Mucosa of stomach (tissue), 1 donor: ENCODE results near the gene TSLP.
A peak's percentile ranks its signal among the peaks of the same experiment; 100 is the strongest.

Experiments
- H3K27me3 ChIP-seq: one replicate; pipeline ENCODE4 v1.7.0; 2013; ENCODE audit warnings: mild to moderate bottlenecking, low read length; ENCODE audit not compliant: control insufficient read depth, insufficient read depth
- H3K36me3 ChIP-seq: one replicate; pipeline ENCODE4 v1.7.0; 2013; ENCODE audit warnings: low read length; ENCODE audit not compliant: control insufficient read depth, insufficient read depth
- H3K4me1 ChIP-seq: one replicate; pipeline ENCODE4 v1.7.0; 2013; ENCODE audit warnings: mild to moderate bottlenecking, low read length; ENCODE audit not compliant: control insufficient read depth, insufficient read depth
- H3K4me3 ChIP-seq: one replicate; pipeline ENCODE4 v1.7.0; 2013; ENCODE audit warnings: low read length
- H3K9ac ChIP-seq: one replicate; pipeline ENCODE4 v1.7.0; 2013; ENCODE audit warnings: mild to moderate bottlenecking, low read length, moderate library complexity
- H3K9me3 ChIP-seq: one replicate; pipeline ENCODE4 v1.7.0; 2013; ENCODE audit warnings: mild to moderate bottlenecking, low read length, moderate library complexity; ENCODE audit not compliant: control insufficient read depth
- donor health status: Pancreatic carcinoma.

Gene TSLP

DNA sequence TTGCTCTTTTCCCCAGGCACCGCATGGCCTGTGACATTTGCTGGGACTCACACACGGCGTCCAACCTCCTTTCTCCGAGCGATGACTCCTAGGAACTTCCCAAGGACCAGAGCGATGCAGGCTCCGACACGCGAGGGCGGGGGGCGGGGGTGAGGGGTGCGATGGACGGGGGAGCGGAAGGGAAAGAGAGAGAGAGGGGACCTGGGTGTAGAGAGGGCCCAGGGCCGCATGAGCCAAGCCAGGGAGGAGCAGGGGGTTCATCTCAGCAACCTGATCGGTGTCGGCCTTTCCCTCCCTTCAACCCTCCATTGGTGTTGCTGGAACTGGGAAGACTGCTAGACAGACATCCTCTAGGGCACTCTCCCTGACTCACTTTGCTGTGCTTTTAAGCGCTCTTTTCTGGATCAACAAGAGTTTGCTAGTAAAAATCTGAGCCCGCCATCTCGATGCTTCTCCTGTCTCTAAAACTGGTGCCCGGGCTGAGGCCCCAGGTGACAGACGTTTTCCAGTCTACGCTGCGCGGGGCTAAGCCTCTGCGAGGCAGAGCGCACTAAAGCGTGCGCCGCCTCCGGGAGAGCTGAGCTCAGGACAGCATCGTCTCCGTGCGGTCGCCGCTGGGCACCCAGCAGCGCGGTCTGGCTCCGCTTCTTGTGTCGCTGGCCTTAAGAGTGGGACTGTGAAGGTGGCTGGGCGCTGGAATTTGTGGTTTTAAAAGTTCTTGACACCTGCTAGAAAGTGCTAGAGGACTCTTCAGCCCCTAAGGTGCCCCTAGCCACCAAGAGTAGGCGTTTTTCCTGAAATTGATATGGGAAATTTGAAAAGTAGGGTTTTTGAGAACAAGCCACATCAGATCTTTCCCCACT lies 1.0 kb upstream of the TSLP start:
- Histone ChIP-seq H3K4me1 (peaks cover 4% of the 10 kb centered on the region), H3K27me3 (peaks cover 44% of the 10 kb centered on the region), H3K9ac (no peak overlapping the region), H3K9me3 (no peaks in the 10 kb centered on the region), H3K4me3 (no peak overlapping the region), H3K36me3 (no peaks in the 10 kb centered on the region)

DNA sequence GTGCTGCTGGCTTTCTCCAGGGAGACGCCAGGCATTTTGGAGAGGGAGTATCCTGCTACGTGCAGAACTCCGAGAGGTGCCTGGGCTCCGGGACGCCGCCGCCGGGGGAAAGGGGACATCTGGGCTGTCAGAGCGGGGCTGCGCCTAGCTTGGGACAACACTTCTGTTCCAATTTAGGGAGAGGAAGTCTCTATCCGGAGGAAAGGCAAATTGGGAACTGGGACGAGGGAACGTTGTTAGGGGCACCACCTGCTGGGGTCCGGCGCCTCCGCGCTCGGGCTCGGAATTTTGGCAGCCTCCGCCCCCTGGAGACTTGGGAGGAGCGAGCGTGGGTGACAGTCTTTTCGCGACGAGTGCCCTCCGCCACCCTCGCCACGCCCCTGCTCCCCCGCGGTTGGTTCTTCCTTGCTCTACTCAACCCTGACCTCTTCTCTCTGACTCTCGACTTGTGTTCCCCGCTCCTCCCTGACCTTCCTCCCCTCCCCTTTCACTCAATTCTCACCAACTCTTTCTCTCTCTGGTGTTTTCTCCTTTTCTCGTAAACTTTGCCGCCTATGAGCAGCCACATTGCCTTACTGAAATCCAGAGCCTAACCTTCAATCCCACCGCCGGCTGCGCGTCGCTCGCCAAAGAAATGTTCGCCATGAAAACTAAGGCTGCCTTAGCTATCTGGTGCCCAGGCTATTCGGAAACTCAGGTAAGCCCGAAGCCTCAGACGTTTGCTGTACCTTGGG lies 1.6 kb downstream of the TSLP start:
- Histone ChIP-seq H3K27me3 (peaks cover 44% of the 10 kb centered on the region), H3K36me3 (no peaks in the 10 kb centered on the region), H3K9ac (no peak overlapping the region), H3K4me3 (peak overlapping the region; percentile 25), H3K4me1 (peaks cover 4% of the 10 kb centered on the region), H3K9me3 (no peaks in the 10 kb centered on the region)

DNA sequence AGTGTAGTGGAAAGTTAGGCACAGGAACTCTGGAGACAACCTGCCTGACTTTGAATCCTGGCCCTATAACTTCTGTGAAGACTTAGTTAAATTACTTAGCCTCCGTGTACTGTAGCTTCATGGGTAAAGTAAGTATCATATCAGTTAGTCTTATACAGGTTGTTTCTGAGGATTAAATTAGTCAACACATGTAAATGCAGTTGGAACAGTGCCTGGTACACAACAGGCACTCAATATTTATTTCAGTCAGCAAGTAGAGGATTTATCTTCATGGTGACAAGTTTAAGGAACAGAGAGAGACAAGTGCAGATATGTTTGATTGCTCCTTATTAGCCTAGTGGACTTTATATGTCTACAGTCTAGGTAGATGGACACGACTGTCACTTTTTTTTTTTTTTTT lies 2.7 kb downstream of the TSLP start:
- Histone ChIP-seq H3K4me3 (no peak overlapping the region), H3K9me3 (no peaks in the 10 kb centered on the region), H3K4me1 (peaks cover 4% of the 10 kb centered on the region), H3K36me3 (no peaks in the 10 kb centered on the region), H3K27me3 (peaks cover 42% of the 10 kb centered on the region), H3K9ac (no peak overlapping the region)

- peaks cover 4% of the 10 kb centered on the region for H3K4me1 ChIP-seq
- H3K27me3 ChIP-seq: peaks cover 29% of the 10 kb centered on the region
- H3K9ac ChIP-seq: no peak overlapping the region
- H3K9me3 ChIP-seq: no peaks in the 10 kb centered on the region
- H3K36me3 ChIP-seq: no peaks in the 10 kb centered on the region
- no peak overlapping the region for H3K4me3 ChIP-seq
These were observed 4.0 kb downstream of the TSLP start for GRCh38 chr5:111075520-111075919.

- H3K4me3 ChIP-seq: no peak overlapping the region
- H3K9ac ChIP-seq: no peak overlapping the region
- peaks cover 4% of the 10 kb centered on the region for H3K4me1 ChIP-seq
- H3K27me3 ChIP-seq: peaks cover 24% of the 10 kb centered on the region
- no peaks in the 10 kb centered on the region for H3K9me3 ChIP-seq
- H3K36me3 ChIP-seq: no peaks in the 10 kb centered on the region
These were observed 4.6 kb downstream of the TSLP start for GRCh38 chr5:111076091-111076490.

GRCh38 chr5:111077678-111078077 lies 6.2 kb downstream of the TSLP start:
- peaks cover 4% of the 10 kb centered on the region for H3K4me1 ChIP-seq
- H3K27me3 ChIP-seq: peaks cover 17% of the 10 kb centered on the region
- no peaks in the 10 kb centered on the region for H3K9me3 ChIP-seq
- H3K9ac ChIP-seq: no peak overlapping the region
- H3K36me3 ChIP-seq: no peaks in the 10 kb centered on the region
- no peak overlapping the region for H3K4me3 ChIP-seq

DNA sequence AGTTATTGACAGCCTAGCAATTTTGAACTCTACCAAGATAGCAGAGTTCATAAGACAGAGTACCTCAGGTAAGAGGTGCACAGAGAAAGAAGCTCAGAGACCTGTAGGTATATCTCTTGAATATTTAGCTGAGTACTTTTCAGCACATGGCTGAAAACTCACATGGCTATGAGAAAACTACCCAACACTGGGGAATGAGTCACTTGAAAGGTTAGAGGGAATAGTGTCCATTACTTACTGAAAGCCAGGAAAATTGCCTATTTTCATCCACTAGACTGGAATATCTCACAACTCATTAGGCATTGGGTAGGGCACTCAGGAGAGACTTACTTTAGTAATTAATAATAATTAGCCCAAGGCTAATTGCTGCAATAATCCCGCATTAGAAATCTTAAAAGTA lies 8.3 kb downstream of the TSLP start:
- Histone ChIP-seq H3K4me1 (no peaks in the 10 kb centered on the region), H3K27me3 (no peaks in the 10 kb centered on the region), H3K36me3 (no peaks in the 10 kb centered on the region), H3K9me3 (no peaks in the 10 kb centered on the region), H3K9ac (no peak overlapping the region), H3K4me3 (no peak overlapping the region)

GRCh38 chr5:111083323-111083722 lies 11.8 kb downstream of the TSLP start:
- Histone ChIP-seq H3K36me3 (no peaks in the 10 kb centered on the region), H3K9ac (no peak overlapping the region), H3K9me3 (no peaks in the 10 kb centered on the region), H3K4me1 (no peaks in the 10 kb centered on the region), H3K4me3 (no peak overlapping the region), H3K27me3 (no peaks in the 10 kb centered on the region)

DNA sequence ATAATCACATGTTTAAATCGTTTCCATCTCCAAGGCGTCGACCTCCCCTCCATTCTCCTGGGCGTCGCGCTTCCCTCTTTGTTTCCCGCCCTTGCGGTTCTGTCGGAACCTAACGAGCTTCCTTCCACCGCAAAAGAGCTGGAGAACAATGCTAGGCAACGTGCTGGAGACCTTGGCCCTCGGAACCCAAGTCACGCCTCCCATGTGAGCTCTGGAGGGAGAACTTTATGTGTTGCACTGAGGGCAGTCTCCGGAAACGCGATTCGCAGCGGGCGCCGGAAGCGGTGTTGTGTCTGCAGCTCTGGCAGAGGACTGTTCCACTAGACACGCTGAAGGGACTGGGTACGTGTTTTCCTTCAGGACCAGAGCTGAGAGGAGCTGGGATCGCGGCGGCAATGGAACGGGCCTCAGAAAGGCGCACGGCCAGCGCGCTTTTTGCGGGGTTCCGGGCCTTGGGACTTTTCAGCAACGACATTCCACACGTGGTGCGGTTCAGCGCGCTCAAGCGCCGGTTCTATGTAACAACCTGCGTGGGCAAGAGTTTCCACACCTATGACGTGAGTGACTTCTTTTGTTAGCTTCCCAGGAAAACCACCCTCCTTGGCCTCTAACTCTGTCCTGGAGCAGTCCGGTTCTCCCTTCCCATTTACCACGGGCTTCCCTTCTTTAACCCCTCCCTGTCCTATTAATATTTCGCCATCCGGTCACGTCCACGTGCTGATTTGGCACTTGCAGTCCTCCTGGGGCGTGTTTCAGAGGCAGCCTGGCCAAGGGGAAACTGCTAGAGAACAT lies 20.7 kb downstream of the TSLP start, which contains the start of gene WDR36:
Gene WDR36 (plus strand): TSS at position 287 of the 792 bp plus-strand sequence. CDS start 109 bp downstream, at position 396.
- peak within 1 kb of the TSS; percentile 83 for H3K4me3 ChIP-seq
- H3K36me3 ChIP-seq: no peaks in the 10 kb centered on the region
- H3K9ac ChIP-seq: peak within 1 kb of the TSS; percentile 52
- no peaks in the 10 kb centered on the region for H3K4me1 ChIP-seq
- H3K27me3 ChIP-seq: no peaks in the 10 kb centered on the region
- H3K9me3 ChIP-seq: no peaks in the 10 kb centered on the region

DNA sequence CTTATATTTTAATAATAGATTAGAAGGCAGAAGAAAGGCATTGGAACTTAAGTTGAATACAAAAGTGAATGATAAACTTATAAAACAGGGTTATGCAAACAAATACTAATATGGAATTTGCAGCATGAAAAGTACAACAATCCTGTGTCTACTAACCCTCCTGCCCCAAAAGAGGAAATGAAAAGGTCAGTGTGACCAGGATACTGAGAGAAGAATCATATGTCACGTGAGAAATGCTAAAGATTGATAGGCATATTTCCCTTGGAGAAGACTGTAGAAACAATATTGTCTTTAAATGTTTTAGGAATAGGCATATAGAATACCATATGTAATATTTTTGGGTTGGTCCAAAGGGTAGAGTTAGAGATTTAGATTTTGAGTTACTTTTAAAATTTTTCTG lies 24.5 kb downstream of the TSLP start:
- no peak overlapping the region for H3K9ac ChIP-seq
- H3K27me3 ChIP-seq: no peaks in the 10 kb centered on the region
- H3K4me1 ChIP-seq: no peaks in the 10 kb centered on the region
- H3K9me3 ChIP-seq: no peaks in the 10 kb centered on the region
- no peaks in the 10 kb centered on the region for H3K36me3 ChIP-seq
- no peak overlapping the region for H3K4me3 ChIP-seq

GRCh38 chr5:111099058-111099778 lies 27.7 kb downstream of the TSLP start:
- no peak overlapping the region for H3K9ac ChIP-seq
- H3K36me3 ChIP-seq: peaks cover under 1% of the 10 kb centered on the region
- no peaks in the 10 kb centered on the region for H3K27me3 ChIP-seq
- H3K4me1 ChIP-seq: no peaks in the 10 kb centered on the region
- H3K4me3 ChIP-seq: no peak overlapping the region
- H3K9me3 ChIP-seq: no peaks in the 10 kb centered on the region
